ENCODE results near the gene ADSS1.
A peak's percentile ranks its signal among the peaks of the same experiment; 100 is the strongest.

Gene ADSS1

DNA sequence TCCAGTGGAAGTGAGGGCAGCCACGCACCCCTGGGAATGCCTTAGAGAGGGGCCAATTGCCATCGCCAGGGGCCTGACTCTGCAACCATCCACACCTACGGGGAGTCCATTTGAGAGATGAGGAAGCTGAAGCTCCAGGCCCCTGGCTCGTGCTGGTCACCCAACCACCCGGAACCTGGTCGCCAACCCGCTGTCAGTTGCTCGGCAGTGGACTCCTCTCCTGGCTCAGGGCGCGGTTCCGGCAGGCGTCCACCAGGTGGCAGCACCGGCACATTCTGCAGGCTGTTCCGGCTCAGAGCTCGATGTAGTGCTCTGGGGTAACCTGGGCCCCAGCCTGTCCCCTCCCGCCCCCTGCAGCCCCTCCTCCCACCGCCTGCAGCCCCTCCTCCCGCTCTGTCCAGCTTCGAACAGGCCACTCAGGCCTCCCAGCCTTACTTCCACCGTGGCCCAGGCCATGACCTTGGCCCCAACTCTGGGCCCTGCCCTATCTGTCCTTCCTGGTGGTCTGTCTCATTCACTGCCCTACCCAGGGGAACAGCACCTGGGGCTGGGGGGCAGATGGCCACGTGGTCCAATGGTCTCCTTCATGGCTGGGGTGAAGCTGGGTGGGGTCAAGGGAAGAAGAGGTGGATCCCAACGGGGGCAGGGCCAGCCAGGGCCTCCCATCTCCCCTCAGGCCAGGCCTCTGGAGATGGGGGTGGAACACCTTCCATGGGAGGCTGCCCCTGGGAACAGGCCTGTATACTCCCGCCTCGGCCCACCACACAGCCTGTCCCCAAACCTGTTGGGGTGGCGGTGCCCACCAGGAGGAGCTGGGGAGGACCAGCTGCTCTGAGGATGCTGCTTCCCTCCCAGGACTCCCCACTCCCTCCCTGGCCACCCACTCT, 44.7 kb downstream of the ADSS1 start:
- H3K4me3 ChIP-seq (ENCODE audit: low read depth, low read length), result no peak overlapping the region
- peak; percentile 73 for DNase-seq (ENCODE audit: low read depth, low spot score)
- TF ChIP-seq, protein P1, sequence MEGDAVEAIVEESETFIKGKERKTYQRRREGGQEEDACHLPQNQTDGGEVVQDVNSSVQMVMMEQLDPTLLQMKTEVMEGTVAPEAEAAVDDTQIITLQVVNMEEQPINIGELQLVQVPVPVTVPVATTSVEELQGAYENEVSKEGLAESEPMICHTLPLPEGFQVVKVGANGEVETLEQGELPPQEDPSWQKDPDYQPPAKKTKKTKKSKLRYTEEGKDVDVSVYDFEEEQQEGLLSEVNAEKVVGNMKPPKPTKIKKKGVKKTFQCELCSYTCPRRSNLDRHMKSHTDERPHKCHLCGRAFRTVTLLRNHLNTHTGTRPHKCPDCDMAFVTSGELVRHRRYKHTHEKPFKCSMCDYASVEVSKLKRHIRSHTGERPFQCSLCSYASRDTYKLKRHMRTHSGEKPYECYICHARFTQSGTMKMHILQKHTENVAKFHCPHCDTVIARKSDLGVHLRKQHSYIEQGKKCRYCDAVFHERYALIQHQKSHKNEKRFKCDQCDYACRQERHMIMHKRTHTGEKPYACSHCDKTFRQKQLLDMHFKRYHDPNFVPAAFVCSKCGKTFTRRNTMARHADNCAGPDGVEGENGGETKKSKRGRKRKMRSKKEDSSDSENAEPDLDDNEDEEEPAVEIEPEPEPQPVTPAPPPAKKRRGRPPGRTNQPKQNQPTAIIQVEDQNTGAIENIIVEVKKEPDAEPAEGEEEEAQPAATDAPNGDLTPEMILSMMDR (IDR thresholded peaks at IDR 0.05; ENCODE audit: low read depth, low read length), result peak; percentile 89
- in situ Hi-C loops (cut with HindIII; ENCODE audit: low sequenced_read_pairs), result no loop called here

DNA sequence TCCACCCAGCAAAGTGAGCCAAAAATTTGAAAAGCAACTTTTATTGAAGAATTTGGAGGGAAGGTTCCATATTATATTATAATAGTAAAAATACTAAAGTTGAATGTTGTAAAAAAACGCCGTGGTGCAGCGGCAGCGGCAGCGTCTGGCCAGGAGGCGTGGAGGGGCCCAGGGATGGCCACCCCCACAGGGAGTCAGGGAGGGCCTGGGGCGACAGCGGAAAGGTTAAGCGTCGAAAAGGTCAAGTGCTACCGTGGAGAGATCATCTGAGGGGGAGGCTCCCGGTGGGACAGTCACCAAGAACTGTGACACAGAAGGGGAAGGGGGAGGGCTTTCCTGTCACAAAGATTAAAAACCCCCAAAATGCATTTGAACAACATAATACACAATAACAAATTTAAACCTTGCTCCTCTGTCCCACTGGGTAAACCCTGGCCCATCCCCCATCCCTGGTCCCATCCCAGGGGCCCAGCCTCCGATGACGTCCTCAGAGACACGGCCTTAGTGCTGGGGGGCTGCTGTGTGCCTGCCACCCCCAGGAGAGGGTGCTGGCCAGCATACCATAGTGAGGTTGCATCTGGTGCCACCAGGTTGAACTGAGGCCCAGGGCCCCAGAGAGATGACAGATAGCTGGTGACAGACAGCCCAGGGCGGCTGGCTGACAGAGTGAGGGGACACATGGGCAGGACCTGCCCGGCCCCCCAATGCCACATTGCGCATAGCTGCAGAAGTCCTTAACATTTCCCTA, 45.5 kb downstream of the ADSS1 start:
- in situ Hi-C loops (cut with HindIII; ENCODE audit: low sequenced_read_pairs), result no loop called here
- TF ChIP-seq, protein P1 (IDR thresholded peaks at IDR 0.05; ENCODE audit: low read depth, low read length), result no peak
- no peak for DNase-seq (ENCODE audit: low read depth, low spot score)
- H3K4me3 ChIP-seq (ENCODE audit: low read depth, low read length), result no peak overlapping the region

DNA sequence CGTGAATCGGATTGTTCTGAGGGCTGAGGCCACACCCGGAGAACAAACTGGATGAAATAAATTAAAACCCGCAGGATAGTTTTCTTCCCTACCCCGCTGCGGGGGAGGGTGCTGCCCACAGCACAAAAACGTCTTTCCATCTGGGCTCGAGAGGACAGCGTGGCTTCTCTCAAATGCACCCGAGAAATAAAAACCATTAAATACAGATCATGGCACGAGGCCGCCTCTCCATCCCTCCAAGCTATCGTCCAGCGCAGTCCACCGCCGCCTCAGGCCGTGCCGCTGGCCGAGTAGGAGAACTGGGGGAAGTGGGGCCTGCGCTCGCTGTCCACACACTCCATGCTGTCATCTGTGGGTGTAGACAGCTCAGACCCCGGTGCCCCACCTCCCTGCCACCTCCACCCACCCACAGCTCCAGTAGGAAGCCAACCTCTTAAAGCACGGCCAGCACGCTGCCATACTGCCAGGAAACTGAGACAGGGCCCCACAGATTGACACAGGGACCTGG, 46.1 kb downstream of the ADSS1 start:
- no peak overlapping the region for H3K4me3 ChIP-seq (ENCODE audit: low read depth, low read length)
- in situ Hi-C loops (cut with HindIII; ENCODE audit: low sequenced_read_pairs), result no loop called here
- DNase-seq (ENCODE audit: low read depth, low spot score), result no peak
- TF ChIP-seq, protein P1 (IDR thresholded peaks at IDR 0.05; ENCODE audit: low read depth, low read length), result no peak

DNA sequence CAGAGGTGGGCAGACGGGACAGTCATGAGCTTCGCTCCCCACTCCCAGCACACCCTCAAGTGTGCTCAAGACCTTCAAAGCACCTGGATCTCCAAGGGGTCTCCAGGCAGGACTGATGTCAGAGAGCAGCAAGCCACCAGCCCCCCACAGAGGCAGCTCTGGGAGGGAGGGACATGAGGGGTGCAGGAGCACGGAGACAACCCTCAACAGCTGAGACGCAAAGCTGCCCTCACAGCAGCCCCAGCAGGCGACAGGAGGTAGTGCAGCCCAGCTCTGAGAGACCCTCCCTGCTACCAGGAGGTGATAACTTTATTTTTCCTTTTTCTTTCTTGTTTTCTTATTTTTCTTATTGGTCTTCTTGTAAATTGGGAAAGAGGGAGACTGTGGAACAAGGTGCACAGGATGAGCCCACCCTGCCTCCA, 46.8 kb downstream of the ADSS1 start:
- no peak for DNase-seq (ENCODE audit: low read depth, low spot score)
- TF ChIP-seq, protein P1 (IDR thresholded peaks at IDR 0.05; ENCODE audit: low read depth, low read length), result peak; percentile 68
- in situ Hi-C loops (cut with HindIII; ENCODE audit: low sequenced_read_pairs), result no loop called here
- no peak overlapping the region for H3K4me3 ChIP-seq (ENCODE audit: low read depth, low read length)

DNA sequence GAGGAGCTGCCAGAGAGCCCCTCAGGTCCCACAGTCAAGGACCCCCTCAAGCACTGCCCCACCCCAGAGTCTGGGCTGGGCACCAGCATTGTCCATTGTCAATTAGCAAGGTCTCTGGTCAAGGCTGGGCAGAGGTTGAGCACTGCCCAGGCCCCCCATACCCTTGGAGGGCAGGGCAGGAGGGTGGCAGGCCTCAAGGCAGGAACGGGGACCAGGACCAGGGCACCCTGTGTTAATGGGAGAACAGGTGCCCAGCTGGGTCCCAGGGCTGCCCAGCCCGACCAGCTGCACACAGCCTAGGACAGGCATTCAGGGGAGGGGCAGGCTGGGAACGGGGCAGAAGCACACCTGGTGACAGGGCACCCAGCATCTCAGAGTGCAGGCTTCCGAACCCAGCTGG, 47.3 kb downstream of the ADSS1 start:
- in situ Hi-C loops (cut with HindIII; ENCODE audit: low sequenced_read_pairs), result no loop called here
- TF ChIP-seq, protein P1 (IDR thresholded peaks at IDR 0.05; ENCODE audit: low read depth, low read length), result no peak
- no peak for DNase-seq (ENCODE audit: low read depth, low spot score)
- no peak overlapping the region for H3K4me3 ChIP-seq (ENCODE audit: low read depth, low read length)

DNA sequence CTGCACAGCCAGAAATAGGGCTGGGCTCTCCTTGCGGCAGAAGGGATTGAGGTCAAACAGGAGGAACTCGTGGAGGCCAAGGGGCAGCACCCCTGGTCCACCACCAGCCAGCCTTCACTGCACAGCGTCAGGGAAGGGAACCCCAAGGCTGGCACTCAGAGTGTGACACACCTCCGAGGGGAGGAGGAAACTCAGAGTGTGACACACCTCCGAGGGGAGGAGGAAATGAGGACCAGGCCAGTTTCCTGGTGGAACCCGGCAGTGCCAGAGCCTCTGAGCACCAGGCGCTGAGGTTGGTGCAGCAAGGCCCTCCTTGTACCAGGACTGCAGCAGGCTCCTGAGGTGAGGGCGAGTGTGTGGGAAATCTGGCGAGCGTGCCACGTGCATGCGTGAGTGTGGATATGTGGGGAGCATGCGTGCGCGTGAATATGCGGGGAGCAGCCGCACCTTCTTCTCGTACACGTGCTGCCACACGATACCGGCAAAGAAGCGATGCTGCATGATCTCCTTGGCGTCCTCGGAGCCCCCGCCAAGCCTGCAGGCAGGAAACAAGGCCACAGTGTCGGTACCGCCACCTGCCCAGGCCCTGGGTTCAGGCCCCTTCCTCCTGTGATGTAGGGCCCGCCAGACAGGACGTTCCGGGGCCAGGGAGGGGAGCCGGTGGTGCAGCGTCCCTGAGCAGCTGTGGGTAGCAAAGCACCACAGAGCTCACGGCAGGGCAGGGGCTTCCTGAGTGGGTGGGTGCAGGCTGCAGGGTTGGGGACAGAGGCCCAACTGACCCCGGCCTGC, 48.1 kb downstream of the ADSS1 start:
- DNase-seq (ENCODE audit: low read depth, low spot score), result no peak
- in situ Hi-C loops (cut with HindIII; ENCODE audit: low sequenced_read_pairs), result no loop called here
- TF ChIP-seq, protein P1 (IDR thresholded peaks at IDR 0.05; ENCODE audit: low read depth, low read length), result no peak

More for the DNA sequence above, 48.1 kb downstream of the ADSS1 start:
- no peak overlapping the region for H3K4me3 ChIP-seq (ENCODE audit: low read depth, low read length)

Data from astrocyte of the spinal cord (primary cell).